ENCODE data around the gene AMBP. TPM values are rescaled to one million over a fixed set of nuclear protein-coding genes. Genes with fewer than 3 reads are reported as not detected.
A peak's percentile ranks its signal among the peaks of the same experiment; 100 is the strongest.

AMBP gene
- total RNA-seq, 6 experiments from 2014 or later = 2,202 to 7,072 (median 5,221) TPM

DNA sequence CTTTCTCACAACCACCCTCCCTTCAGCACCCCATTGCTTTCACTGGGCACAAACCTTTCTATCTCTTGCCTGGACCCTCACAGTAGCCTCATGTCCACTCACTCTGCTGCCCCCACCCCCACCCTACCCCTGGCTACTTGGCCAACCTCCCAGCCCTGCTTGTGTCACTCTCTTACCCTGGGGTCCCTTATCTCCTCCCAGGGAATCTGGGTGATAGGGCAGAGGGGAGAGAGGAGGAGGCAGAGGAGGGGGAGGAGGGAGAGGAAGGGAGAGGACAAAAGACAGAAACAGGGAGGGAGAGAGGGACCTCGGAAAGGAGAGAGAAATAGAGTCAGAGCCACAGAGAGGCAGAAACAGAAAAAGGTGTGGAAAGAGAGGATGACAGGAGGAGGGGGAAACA is 46.0 kb upstream of the AMBP start:
- ATAC-seq (peak in 2 of 4 donors; percentile 3 to 12), DNase-seq (no peak)
- H3K4me3 ChIP-seq = no peak overlapping the region
- H3K27me3 ChIP-seq = no peaks in the 10 kb centered on the region
- intact Hi-C loops (cut with DNase I) = no loop called here
- peaks cover 0 to 19% (median 2%) of the 10 kb centered on the region in 4 donors for H3K4me1 ChIP-seq
- 31% methylated on average over 1 of the region's 1 CpG for WGBS (ENCODE audit: insufficient coverage, low coverage, low lambda C conversion rate, missing lambda C conversion rate)
- no peaks in the 10 kb centered on the region for H3K36me3 ChIP-seq
- H3K9me3 ChIP-seq = no peaks in the 10 kb centered on the region
- H3K27ac ChIP-seq = no peak overlapping the region
- TF ChIP-seq CTCF (IDR thresholded peaks at IDR 0.05) = no peak
- no peak for TF ChIP-seq POLR2A (IDR thresholded peaks at IDR 0.05)

DNA sequence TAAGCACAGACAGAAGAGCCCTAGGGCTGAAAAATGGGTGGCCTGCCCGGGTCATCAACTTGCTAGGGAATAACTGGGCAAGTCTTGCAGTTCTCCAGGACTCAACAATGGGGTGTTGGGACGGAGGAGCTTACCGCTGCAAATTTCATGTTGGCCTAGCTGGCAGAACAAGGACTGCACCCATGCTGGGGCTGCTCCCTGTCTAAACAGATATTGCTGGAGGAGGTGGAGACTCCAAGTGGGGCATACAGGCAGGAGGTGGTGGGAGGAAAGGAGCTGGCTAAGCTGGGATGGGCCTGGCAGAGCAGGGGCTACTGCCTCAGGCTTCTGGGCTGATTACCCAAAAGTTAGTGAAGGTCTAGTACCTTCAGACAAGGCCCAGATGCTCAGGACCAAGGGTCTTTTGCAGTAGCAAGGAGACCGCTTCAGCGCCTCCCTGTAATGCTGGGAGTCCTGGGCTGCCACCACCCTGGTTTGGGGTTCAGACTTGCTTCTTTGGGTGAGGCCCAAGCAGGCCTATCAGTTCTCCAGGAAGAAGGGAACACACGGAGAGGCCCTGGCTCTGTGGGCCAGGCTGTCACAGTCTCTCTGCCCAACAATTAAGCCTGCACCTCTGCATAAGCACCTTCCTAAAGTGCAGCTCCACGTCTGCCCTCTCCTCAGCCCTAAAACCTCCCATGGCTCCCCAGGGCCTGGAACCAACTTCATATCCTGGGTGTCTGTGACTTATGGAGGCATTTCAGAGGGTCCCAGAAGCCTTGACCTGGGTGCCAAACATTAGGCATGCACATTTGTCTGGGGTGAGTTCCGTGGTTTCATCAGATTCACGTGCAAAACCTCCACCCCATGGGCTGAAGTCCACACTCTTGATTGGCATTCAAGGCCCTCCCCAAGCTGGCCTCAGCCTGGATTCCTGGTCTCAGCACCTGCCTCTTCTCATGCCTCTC is 45.2 kb upstream of the AMBP start:
- Histone ChIP-seq H3K4me1 (peaks cover 0 to 27% (median 7%) of the 10 kb centered on the region in 4 donors), H3K4me3 (no peak overlapping the region), H3K36me3 (no peaks in the 10 kb centered on the region), H3K27ac (no peak overlapping the region), H3K27me3 (no peaks in the 10 kb centered on the region), H3K9me3 (no peaks in the 10 kb centered on the region)
- ATAC-seq = peak; percentile 64 to 71 (median 68)
- no peak for TF ChIP-seq POLR2A (IDR thresholded peaks at IDR 0.05)
- TF ChIP-seq CTCF (IDR thresholded peaks at IDR 0.05) = no peak
- no peak for DNase-seq
- intact Hi-C loops (cut with DNase I) = no loop called here
- 75% methylated on average over 3 of the region's 9 CpGs for WGBS (ENCODE audit: insufficient coverage, low coverage, low lambda C conversion rate, missing lambda C conversion rate)

- DNase-seq = no peak
- Histone ChIP-seq H3K9me3 (no peaks in the 10 kb centered on the region), H3K27ac (no peak overlapping the region), H3K36me3 (no peaks in the 10 kb centered on the region), H3K27me3 (no peaks in the 10 kb centered on the region), H3K4me3 (no peak overlapping the region), H3K4me1 (peaks cover 0 to 36% (median 11%) of the 10 kb centered on the region in 4 donors)
- no peak for ATAC-seq
- intact Hi-C loops (cut with DNase I) = no loop called here
- no CpG with 5 or more reads among the region's 9 CpGs for WGBS (ENCODE audit: insufficient coverage, low coverage, low lambda C conversion rate, missing lambda C conversion rate)
- TF ChIP-seq CTCF (IDR thresholded peaks at IDR 0.05) (no peak), POLR2A (IDR thresholded peaks at IDR 0.05) (no peak)
Measured at GRCh38 chr9:114122136-114123027, 44.3 kb upstream of the AMBP start.

DNA sequence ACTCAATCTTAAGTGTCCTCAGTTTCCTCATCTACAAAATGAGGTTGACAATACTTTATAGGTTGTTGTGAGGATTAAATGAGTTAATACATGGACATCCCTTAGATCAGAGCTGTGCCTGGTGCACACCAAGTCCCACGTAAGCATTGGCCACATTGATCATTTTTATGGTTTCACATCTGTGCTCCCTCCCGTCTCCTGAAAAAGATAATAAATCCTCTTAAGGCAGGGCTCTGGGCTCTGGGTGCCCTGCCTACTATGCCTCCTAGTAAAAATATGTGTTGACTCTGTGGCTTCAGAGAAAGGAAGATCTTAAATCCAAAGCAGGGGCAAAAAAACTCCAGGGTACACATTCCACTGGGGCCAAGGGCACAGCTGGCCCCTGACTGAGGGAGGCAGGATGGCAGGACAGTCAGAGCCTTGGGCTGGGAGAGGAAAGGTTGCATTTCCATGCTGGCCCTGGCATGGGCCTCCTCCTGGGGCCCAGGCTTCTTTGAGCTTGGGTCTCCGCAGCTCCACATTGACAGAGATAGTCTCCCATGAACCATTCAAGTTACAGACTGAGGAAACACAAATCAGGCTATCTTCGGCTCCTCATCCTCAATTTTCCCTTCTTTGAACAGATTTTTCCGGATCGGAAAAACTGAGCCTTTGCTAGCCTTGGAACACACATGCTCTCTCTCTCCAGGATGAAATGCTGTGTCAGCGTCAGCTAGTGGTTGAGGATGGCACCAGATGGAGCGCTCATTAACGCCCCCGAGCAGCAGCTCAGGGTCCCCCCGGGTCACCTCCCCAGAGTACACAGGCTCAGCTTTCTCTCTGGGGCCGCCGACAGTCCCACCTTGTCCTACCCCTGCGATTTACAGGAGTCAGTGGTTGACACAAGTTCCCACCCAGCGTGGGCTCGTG is 43.4 kb upstream of the AMBP start:
- H3K27me3 ChIP-seq = no peaks in the 10 kb centered on the region
- ATAC-seq = no peak
- intact Hi-C loops (cut with DNase I) = no loop called here
- H3K9me3 ChIP-seq = no peaks in the 10 kb centered on the region
- no peak overlapping the region for H3K27ac ChIP-seq
- no peak for TF ChIP-seq POLR2A (IDR thresholded peaks at IDR 0.05)
- TF ChIP-seq CTCF (IDR thresholded peaks at IDR 0.05) = no peak
- H3K4me1 ChIP-seq = peaks cover 0 to 39% (median 13%) of the 10 kb centered on the region in 4 donors
- no peak for DNase-seq
- no peak overlapping the region for H3K4me3 ChIP-seq
- WGBS (ENCODE audit: insufficient coverage, low coverage, low lambda C conversion rate, missing lambda C conversion rate) = 80% methylated on average over 6 of the region's 16 CpGs
- H3K36me3 ChIP-seq = no peaks in the 10 kb centered on the region

All from right lobe of liver (tissue), 6 donors.